Fibroblast of peridontal ligament (primary cell): Measurements from ENCODE around the gene SRP14.
"Not testable (repeated sequence)": the region's sequence is repeated elsewhere in the genome, so short reads cannot be mapped to it uniquely, and the experiment has no call there.

ENCODE experiments used
- DNase-seq: peaks from one replicate; pipeline ENCODE4 v3.0.0-alpha.2; 2010; ENCODE audit errors: extremely low read depth

The SRP14 gene, protein sequence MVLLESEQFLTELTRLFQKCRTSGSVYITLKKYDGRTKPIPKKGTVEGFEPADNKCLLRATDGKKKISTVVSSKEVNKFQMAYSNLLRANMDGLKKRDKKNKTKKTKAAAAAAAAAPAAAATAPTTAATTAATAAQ

DNA sequence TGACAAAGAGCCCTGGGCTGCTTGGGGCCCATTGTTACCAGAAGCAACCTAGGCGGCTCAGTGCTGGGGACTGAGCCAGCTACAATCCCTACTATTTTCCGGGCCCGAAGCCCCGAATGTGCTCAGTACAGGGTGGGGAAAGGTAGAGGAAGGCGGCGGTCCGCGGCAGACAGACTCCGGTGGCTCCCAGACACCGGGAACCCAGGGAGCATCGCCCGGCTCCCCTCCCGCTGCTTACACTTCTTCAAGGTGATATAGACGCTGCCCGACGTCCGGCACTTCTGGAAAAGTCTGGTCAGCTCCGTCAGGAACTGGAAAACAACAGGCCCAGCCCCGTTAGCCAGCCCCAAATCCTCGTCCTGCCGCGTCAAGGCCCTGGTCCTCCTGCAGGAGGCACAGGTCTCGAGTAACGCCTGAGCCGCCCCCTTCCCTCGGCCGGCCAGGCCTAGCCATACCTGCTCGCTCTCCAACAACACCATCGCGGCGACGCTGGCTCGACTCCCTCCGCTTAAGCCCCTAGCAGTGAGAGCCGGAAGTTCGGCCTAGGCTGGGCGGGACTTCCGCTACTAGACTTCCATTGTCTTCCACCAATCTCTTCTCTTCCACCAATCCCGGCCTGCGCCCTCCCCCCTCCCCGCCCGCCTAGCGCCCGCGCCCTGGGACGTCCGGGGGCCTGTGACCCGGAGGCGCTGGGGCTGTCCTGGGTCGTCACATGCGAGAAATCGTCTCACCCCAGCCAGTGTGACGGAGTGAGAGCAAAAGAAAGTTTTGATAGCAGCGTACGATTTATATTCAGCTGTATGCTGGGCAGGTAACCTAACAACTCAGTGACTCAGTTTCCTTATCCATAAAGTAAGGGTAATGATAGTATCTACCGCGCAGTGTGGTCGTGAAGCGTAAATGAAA lies at the start of gene SRP14:
SRP14 (minus strand) TSS at position 544 of the 906 bp plus-strand sequence; CDS start at position 479, 65 bp downstream.
- DNase-seq, result peak; percentile 90

DNA sequence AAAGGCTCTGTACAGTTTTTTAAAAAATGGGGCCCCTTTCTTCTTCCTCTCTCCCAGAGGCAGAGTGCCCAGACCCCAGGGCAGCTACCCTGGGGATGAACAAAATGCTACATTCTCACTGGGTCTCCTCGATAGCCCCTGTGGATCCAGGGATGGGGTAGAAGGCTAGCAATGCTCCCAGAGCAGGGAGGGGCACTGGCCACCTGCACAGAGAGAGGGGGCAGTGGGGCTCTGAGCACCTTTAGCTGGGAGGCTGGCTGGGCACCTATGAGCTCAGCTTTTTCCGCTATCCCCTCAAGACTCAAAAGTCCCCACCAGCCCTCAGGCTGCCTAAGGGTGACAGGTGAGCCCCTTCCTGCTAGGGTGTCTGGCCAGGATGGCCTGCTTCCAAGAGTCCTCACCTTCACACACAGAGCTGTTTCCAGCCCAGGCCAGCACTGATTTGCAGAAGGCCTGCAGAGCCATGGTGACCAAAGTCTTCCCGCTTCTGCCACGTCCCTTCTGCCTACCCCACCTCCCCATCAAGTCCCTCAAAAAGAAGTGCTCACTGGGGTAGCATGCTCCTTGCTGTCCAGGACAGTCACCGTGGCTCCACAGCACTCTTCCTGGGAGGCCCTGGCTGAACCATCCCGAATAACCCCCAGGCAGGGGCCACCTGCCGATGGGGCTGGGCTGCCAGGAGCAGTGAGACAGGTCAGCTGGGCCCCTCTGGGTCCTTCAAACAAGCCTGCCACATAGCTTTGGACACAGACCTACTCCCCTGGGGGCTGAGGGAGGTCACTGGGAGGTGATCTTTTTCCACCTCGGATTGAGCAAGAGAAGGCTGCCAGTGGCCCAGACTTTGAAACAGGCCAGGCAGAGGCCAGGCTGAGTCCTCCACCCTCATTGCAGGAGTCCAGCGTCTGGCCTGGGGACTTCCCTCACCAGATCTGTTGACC lies 49.3 kb upstream of the SRP14 start:
- DNase-seq, result peak; percentile 18

DNA sequence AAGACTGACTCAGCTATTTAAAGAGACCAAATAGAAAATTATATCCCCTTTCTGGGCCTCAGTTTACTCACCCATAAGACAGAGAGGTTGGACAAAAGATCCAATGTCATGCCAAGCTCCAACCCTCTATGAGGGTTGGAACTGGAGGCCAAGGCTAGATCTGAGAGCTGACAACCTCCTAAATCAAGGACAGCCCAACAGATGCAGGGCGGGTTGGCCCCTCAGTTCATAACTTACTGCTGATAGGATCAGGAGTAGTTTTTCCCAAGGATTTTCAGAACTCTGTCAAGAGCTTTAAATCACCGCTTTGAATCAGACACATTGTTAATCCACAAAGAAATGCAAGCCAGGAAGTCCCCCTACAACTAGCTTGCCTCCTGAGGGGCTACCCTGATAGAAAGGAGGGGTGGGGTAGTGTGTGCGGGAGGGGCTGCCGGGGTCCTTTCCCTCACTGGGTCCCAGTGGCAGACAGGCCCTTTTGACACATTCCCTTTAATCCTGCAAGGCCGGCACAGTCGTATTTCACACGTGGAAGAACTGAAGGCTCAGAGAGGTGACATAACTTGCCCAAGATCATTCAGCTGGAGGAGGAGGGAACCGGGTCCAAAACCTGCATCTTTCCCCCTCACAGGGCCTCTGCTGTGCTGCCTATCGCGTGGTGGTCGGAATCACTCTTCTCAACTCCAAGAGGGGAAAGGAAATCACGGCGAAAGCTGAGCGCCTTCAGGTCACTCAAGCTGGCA lies 48.3 kb upstream of the SRP14 start:
- no peak for DNase-seq

DNA sequence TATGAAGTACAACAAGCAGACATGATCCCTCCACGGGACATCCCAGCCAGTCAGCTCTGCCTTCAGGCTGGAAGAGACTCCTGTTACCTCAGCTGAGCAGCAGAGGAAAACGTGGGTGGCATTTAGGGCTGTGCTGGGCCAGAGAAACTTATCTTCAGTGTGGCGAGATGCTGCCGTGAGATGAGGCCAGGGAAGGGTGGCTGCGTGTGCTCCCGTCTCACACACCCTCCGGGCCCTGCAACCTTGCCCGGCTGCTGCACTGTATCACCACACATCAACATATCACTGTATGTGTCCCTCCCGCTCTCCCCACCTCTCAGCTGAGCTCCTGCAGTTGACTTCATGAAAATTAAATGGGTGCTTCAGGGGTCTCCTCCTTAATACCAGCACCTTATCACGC lies 46.3 kb upstream of the SRP14 start:
- no peak for DNase-seq

DNA sequence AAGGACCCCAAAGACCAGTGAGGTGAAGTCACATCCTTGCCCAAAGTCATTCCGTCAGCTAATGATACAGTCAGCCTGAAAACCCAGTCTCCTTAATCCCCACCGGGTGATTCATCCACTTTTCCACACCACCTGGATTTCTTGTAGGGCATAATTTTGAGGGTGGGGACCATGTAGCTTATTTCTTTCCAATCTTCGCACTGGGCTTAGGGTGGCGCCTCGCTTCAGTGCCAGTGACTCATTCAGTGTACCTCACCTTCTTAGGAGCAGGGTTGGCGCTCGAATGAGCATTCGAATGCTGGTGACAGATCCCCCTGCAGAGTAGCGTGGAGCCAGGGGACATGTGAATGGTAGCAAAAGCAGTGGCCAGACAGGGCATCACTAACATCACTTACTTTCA lies 45.7 kb upstream of the SRP14 start:
- DNase-seq, result no peak

DNA sequence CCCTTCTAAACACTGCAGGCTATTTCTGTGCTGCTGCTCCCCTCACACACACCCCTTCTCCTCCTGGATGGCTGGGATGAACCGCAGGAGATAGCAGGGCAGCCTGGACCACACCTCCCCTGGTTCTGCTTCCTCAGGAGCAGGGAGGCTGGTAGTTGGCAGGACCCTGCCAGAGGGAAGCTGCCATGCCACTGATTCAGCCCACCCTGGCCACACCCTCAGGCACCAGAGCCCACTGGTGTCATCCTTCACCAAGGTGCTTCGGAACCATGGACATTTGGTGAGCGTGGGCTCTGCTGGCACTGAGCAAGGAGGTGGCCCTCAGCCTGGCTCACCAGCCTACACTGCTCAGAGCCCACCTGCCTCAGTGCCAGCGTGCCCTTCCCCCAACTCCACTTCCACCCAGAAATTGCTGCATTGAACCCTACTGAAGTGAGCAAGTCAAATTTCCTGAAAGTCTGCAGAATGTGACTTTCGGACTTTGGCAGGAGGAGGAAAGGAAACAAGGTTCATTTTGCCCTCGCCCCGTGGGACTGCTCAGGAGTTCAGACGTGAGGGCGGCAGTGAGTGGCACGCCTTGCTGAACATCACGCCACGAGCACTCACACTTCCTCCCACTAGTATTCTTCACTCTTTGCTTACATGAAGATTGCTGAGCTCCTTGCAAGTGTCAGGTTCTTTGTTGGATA lies 43.4 kb upstream of the SRP14 start:
- DNase-seq, result no peak

DNA sequence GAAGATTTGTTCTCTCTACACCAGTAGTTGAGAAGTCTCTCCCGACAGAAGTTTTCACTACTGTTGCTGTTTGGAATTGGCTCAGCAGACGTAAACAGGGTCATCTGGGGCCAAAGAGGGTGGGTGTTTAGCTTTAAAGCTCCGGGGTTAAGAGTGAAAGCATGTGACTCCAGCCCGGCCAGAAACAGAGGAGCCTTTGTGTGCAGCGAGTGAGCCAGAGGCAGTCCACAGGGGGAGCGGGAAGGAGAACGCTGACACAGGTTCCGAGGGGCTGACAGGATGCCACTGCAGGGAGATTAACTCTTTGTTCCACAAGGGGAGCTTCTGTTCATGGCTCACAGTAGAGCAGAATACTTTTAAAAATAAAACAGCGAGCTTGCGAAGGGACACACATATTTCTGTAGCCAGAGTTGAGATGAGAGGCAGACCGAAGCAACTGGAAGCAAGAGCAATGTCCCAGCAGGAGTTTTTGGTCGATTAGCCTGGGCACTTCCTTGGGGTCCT lies 42.8 kb upstream of the SRP14 start:
- DNase-seq, result peak; percentile 78

DNA sequence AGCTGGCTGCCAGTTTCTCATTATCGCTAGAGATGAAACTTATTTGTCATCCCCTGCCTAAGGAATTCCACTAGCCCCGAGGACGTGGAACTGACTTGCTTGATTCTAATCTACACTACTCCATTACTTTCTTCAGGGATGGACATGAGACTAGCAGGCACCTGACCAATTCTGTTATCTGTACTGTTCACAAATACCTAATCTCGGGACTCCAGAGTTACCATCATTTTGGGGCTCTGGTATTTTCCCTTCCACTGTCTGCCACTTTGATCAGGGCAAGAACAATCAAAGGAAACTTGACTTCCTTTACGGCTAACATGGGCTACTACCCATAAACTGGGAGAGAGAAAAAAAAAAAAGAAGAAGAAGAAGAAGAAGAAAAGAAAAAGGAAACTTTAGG lies 41.9 kb upstream of the SRP14 start:
- no peak for DNase-seq

DNA sequence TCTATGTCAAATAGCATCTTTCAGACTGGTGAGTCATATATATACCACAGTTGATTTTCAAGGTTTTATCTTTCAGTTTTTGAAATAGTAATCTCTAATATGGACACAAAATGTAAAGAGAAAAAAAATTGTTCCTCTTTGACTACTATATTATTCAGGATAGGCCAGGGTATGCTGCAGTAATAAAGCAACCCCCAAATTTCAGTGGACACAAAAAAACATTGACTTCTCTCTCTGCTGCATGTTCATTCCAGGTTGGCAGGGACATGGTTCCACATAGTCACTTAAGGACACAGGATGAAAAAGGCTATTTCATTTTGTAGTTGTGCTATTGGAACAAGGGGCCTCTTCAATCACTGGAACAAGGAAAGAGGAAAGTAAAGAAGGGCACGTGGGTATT lies 41.1 kb upstream of the SRP14 start:
- DNase-seq, result no peak

DNA sequence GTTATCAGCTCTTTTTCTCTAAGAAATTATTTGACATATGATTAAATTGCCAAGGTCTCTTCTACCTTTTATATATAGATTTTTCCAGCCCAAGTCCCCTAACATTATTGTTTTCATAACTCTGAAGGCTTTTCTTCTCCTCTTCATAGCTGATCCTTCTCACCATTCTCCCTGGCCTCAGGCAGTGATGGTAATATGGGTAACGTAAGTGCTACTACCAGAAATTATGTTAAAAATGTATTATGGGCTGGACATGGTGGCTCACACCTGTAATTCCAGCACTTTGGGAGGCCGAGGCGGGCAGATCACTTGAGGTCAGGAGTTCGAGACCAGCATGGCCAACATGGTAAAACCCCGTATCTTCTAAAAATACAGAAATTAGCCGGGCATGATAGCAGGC lies 40.5 kb upstream of the SRP14 start:
- no peak for DNase-seq

DNA sequence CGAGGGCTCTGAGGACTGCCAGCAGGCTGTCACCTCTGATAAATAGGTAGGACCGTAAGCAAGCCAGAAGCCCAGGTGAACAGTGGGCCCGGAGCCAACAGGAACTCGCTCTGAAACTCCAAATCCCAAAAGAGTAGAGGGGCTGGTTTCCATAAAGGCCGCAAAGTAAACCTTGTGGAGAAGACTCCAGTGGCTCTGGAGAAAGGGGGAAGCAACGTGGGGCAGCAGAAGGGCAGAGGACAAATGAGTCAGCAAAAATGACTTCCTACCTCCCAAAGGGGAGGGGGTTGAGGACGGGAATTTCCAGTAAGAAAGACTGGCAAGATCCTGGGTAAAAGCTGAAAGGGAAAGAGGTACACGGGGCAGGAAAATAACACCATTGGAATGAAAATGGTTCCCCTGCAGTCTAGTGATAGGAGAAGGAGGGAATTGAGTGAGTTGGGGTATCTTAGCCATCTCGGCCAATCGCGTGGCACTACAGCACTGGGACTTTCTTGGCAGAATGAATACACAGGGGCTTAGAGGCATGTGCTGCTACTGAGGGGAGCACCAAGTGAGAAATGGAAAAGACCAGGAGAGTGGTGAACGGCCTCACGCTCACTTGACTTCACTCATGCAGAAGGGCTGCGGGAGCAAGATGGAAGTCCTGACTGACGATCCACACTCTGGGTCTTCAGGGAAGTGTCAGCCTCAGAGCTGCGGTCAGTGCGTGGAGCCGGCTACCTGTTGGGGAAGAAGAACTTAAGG lies 36.5 kb upstream of the SRP14 start:
- DNase-seq, result no peak

DNA sequence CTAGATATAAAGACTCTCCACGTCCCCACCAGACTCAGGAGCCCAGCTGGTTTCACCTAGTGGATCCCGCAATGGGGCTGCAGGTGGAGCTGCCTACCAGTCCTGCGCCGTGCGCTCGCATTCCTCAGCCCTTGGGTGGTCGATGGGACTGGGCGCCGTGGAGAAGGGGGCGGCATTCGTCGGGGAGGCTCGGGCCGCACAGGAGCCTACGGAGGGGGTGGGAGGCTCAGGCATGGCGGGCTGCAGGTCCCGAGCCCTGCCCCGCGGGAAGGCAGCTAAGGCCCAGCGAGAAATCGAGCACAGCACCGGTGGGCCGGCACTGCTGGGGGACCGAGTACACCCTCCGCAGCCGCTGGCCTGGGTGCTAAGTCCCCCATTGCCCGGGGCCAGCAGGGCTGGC lies 35.7 kb upstream of the SRP14 start:
- not testable (repeated sequence) for DNase-seq

DNA sequence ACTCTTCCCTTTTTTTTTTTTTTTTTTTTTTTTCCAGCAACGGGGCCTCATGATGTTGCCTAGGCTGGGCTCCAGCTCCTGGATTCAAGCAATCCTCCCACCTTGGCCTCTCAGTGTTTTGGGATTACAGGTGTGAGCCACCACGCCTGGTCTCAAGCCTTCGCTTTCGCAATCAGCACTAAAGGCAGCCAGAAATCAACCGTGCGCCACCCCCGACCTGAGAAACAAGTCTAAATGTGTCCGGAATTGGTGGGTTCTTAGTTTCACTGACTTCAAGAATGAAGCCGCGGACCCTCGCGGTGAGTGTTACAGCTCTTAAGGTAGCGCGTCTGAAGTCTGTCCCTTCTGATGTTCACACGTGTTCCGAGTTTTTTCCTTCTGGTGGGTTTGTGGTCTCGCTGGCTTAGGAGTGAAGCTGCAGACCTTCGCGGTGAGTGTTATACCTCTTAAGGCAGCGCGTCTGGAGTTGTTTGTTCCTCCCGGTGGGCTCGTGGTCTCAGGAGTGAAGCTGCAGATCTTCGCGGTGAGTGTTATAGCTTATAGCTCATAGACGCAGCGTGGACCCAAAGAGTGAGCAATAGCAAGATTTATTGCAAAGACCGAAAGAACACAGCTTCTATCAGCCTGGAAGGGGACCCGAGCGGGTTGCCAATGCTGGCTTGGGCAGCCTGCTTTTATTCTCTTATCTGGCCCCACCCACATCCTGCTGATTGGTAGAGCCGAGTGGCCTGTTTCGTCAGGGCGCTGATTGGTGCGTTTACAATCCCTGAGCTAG lies 34.9 kb upstream of the SRP14 start:
- not testable (repeated sequence) for DNase-seq

DNA sequence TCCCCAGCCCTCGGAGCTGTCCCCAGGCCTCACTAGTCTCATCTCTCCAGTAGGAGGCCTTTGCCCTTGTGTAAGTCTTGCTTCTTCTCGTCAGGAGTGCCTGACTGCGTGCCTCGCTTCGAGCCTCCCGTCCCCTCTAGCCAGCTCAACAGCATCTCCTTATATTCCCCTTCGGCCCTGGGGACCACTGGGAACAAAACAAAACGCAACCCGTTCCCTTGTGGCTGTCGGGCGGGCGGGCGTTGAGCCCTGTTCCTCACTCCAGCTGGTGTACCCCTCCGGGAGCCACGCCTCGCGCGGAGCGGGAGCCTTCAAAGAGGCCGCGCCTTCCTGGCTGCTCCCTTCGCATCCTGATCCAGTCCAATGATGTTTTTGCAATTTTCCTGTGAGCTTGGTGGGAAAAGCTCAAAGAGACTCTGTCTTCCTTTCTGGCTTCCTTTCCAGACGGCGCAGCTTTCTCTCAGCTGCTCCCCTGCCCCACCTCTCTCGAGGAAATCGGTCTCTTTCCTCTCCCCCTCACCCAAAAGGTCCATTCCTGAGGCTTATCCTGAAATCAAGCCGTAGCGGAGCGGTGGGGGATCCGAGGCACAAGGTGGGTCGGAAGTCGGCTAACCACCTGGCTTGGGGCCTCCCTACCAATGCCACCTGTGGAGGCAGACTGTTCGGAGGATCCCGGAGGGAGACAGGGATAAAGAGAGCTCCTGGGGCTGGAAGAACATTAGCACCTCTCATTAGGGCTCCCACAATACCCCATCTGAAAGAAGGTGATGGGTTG lies 33.4 kb upstream of the SRP14 start:
- no peak for DNase-seq

DNA sequence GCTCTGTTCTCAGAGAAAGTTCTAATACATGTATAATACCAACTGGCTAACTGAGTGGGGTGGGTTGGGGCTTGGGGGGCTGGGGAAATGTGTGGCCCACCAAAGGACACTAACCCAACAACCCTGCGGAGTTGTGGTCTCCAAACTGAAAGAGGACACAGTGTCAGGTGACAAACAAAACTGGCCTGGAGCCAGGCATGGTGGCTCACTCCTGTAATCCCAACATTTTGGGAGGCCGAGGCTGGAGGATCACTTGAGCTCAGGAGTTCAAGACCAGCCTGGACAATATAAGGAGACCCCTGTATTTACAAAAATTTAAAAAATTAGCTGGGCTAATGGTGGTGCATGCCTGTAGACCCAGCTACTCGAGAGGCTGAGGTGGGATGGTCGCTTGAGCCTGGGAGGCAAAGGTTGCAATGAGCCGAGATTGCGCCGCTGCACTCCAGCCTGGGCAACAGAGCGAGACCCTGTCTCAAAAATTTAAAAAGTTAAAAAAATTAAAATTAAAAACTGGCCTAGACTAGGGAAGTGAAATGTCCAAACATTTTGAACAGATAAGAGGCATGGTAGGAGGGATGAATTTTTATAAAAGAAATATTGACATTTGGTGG lies 31.7 kb upstream of the SRP14 start:
- DNase-seq, result no peak

DNA sequence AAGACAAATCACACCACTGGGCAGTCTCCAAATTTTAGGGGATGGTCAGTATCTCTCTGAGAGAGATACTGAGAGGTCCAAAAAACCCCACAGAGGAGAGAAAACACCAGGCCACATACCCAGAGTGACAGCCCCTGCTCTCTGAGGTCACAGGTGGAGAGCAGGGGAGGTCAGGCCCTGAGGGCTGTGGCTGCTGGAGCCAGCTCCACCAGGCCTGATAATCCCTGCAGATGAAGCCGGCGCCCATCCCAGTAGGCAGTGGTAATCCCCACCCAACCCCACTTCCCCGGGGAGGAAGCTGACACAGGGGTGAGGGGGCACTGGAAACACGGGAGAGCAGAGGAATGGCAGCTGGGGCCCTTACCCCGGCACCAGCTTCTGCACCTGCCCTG lies 31.2 kb upstream of the SRP14 start:
- DNase-seq, result no peak

DNA sequence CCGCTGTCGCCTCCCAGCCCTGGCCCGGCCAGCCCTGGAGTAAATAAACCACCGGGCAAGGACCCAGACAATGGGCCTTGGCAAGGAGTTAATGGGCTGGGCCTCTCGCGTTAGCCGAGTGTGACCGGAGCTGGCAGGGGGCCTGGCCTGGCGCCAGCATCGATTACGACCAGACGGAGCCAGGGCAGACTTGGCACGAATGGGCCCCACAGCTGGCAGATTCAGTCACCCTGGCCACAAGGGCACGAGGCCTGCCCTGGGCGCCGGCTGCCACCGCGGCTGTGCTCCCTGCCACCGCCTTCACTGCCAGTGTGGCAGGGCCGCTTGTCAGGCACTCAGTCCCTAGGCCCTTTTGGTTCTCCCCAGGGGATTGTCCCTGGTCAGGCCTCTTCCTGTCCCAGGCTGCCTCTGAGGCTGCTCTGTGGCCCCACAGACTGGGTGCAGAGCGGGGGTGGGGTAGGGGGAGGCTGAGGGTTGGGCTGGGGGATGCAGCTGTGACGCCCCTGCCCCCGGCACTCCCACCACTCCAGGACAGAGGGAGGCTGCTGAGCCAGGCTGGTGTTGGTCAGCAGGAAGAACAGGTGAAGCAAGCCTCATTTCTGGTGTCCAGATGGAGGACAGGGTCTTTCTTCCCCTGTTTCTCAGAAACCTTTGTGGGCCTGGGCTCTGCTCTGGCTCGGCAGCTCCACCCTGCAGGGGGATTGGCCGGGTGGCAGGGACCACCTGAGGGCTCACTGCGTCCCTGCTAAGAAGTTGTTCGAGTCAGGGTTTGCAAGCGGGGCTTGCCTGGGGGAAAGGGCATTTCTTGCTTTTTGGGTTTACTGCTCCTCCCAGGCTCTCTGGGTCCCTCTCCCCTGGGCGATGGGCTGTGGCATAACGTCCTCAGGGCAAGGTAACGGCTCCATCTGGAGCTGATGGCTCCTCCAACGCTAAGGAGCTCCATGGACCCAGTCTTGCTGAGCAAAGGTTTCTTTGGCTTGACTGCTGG lies 30.5 kb upstream of the SRP14 start:
- peak; percentile 93 for DNase-seq
